Activated gamma-delta T cell treated with anti-CD3 and anti-CD28 coated beads, Interleukin-2, amount 50 U/mL, for 16 hours (primary cell): ENCODE data around the gene IPO7.

Experiments used
- DNase-seq: peaks from one replicate; pipeline ENCODE4 v3.0.0-alpha.2; 2020; ENCODE audit warnings: low read depth

IPO7 gene

DNA sequence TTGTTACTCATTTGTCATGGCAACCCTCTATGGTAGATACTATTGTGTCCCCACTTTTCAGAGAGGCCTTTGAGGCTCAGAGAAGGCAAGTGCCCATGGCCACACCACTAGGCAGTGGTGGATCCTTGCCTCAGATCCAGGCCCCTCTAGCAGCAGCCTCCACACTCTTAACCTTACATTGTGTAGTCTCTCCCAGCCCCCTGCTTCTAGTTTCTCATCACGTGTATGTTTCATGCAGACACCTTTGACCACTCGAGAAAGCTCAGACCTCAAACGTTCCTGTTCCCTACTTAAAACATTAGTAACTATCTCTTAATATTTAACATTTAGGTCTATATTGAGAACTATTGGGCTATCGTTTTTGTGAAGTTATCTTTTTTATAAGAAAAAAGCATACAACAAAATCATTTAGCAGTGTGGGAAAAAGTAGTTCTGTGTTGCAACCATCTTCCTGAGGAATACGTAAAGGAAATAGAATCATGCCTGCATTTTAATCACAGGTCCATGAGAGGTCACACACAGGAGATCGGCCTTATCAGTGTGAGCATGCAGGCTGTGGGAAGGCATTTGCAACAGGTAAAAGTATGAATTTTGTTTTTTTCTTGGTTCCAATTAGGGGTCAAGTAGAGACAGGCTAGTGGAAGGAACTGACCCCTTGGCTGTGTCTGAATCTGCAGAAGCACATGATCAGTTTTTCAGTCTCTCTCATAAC, 111.5 kb downstream of the IPO7 start:
- no peak for DNase-seq
